ENCODE measurements around the gene CASP5.
"Not testable (repeated sequence)": the region's sequence is repeated elsewhere in the genome, so short reads cannot be mapped to it uniquely, and the experiment has no call there.

The CASP5 gene

GRCh38 chr11:105033343-105033742, 10.4 kb upstream of the CASP5 start:
- DNase-seq = no peak

GRCh38 chr11:105032495-105032894, 9.5 kb upstream of the CASP5 start:
- no peak for DNase-seq

GRCh38 chr11:105027678-105028077, 4.7 kb upstream of the CASP5 start:
- no peak for DNase-seq

GRCh38 chr11:105024394-105024793, 1.4 kb upstream of the CASP5 start:
- no peak for DNase-seq

- DNase-seq = no peak
Observed at GRCh38 chr11:105022527-105022926, 441 bp downstream of the CASP5 start.

GRCh38 chr11:105007463-105007862, 15.5 kb downstream of the CASP5 start:
- no peak for DNase-seq

GRCh38 chr11:105005451-105005845, 17.5 kb downstream of the CASP5 start:
- no peak for DNase-seq

GRCh38 chr11:105004021-105004420, 18.9 kb downstream of the CASP5 start:
- DNase-seq = no peak

GRCh38 chr11:105003151-105003550, 19.8 kb downstream of the CASP5 start:
- no peak for DNase-seq

- no peak for DNase-seq
Observed at GRCh38 chr11:105000797-105001196, 22.2 kb downstream of the CASP5 start.

GRCh38 chr11:105000167-105000566, 22.8 kb downstream of the CASP5 start:
- no peak for DNase-seq

GRCh38 chr11:104999721-105000120, 23.2 kb downstream of the CASP5 start:
- DNase-seq = no peak

- no peak for DNase-seq
Observed at GRCh38 chr11:104997288-104997687, 25.7 kb downstream of the CASP5 start.

- DNase-seq = no peak
Observed at GRCh38 chr11:104995001-104995408, 28.0 kb downstream of the CASP5 start.

- DNase-seq = no peak
Observed at GRCh38 chr11:104992781-104993180, 30.2 kb downstream of the CASP5 start.

- DNase-seq = no peak
Observed at GRCh38 chr11:104991994-104992393, 31.0 kb downstream of the CASP5 start.

- no peak for DNase-seq
Observed at GRCh38 chr11:104984808-104985207, 38.2 kb downstream of the CASP5 start.

- DNase-seq = no peak
Observed at GRCh38 chr11:104979839-104980238, 43.1 kb downstream of the CASP5 start.

GRCh38 chr11:104973616-104974015, 49.4 kb downstream of the CASP5 start:
- no peak for DNase-seq

- DNase-seq = not testable (repeated sequence)
Observed at GRCh38 chr11:104972924-104973323, 50.0 kb downstream of the CASP5 start.

- no peak for DNase-seq
Observed at GRCh38 chr11:104970756-104971155, 52.2 kb downstream of the CASP5 start.

- DNase-seq = peak; percentile 71
Observed at GRCh38 chr11:104968856-104969776, 53.9 kb downstream of the CASP5 start.

GRCh38 chr11:104968355-104968855, 54.6 kb downstream of the CASP5 start, which contains the start of gene CASP4:
CASP4 (minus strand) TSS chr11:104968574; CDS start chr11:104968525, 49 bp downstream.
- peak; percentile 46 for DNase-seq

Measured in right forelimb (tissue), 1 donor.